ENCODE measurements around the gene SLC41A2.

DNA sequence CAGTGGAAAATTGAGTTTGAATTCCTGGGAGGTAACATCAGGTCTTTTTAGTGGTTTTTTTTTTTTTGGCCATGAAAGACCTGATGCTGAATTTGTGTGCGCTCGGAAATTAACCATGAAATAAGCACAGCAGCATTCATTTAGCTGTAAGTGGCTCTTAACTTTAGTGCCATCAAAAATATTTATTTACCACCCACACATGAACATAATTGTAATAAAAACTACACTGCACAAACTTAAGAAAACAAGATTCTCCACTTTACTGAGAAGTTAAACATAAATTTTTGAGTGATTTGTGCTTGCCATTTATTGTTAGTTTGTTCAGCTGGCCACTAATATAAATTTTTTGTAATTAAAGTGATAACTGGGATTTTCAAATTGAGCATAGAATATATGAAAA, 2.4 kb downstream of the SLC41A2 start:
- TF ChIP-seq, protein P1, sequence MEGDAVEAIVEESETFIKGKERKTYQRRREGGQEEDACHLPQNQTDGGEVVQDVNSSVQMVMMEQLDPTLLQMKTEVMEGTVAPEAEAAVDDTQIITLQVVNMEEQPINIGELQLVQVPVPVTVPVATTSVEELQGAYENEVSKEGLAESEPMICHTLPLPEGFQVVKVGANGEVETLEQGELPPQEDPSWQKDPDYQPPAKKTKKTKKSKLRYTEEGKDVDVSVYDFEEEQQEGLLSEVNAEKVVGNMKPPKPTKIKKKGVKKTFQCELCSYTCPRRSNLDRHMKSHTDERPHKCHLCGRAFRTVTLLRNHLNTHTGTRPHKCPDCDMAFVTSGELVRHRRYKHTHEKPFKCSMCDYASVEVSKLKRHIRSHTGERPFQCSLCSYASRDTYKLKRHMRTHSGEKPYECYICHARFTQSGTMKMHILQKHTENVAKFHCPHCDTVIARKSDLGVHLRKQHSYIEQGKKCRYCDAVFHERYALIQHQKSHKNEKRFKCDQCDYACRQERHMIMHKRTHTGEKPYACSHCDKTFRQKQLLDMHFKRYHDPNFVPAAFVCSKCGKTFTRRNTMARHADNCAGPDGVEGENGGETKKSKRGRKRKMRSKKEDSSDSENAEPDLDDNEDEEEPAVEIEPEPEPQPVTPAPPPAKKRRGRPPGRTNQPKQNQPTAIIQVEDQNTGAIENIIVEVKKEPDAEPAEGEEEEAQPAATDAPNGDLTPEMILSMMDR (IDR thresholded peaks at IDR 0.05; ENCODE audit: insufficient read depth, low read length, poor library complexity, severe bottlenecking), result no peak
- TF ChIP-seq EZH2phosphoT487 (conservative IDR thresholded peaks at IDR 0.05; ENCODE audit: low read length), result no peak

Measured in SU-DHL-6 (cell line).